Bone marrow (tissue), 2 donors: ENCODE measurements around the gene RAB23.
"Not testable (repeated sequence)": the region's sequence is repeated elsewhere in the genome, so short reads cannot be mapped to it uniquely, and the experiment has no call there.

ENCODE experiments used
- DNase-seq, 2 donors: peaks; one replicate each; lab custom pipeline; 2025; lab: John Stamatoyannopoulos, UW

The RAB23 gene

DNA sequence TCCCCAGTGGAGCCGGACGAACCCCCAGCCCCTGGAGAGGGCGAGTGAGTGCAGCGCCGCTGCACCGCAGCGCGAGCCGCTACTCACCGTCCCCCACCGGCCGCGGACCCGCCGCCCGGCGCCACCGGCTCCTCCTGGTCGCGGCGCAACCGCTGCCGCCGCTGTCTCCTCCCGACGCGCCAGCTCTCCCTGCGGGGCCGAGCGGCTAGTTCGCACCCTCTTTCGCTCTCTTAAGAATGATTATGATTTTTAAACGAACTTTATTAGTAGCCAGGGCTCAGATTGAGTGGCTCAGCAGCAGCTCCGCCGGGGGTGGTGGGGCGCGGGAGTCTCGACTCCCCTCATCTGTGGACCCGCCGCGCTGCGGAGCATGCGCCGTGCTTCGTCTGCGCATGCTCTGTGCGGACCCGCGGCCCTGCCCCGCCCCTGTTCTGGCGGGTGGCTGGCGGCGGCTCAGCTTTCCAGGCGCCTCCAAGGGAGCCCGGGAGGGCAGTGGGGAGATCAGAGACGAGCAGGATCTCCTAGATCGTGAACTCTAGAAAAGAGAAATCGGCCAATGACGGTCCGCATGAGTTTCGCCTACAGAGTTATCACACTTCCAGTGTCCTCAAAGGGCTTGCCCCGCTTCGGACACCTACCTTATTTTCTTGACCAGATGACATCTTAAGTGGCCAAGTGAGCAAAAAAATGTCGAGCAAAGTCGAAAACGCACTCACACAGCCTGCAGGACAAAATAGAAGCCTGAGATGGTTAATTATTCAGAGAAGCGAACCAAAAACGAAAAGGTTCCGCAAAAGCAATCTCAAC, at the start of gene RAB23:
TSS of gene RAB23 (minus strand) at position 372 of the 807 bp plus-strand sequence. CDS start 11,927 bp downstream, outside the sequence.
- DNase-seq = peak; percentile 72 to 76

DNA sequence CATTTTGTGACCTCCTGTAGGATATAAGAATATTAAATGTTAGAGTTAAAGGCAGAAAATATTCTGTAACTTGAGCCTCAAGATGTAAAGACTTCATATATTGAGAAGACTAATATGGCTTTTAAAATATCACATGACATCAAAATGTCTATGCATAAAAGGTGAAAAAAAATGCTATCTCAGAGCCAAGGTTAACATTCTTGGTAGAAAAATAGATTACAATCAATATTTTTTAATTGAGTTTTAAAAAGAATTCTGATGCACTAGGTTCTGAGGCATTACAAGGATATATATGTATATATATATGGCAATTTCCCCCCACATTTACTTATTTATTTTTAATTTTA, 46.2 kb upstream of the RAB23 start:
- DNase-seq = no peak

DNA sequence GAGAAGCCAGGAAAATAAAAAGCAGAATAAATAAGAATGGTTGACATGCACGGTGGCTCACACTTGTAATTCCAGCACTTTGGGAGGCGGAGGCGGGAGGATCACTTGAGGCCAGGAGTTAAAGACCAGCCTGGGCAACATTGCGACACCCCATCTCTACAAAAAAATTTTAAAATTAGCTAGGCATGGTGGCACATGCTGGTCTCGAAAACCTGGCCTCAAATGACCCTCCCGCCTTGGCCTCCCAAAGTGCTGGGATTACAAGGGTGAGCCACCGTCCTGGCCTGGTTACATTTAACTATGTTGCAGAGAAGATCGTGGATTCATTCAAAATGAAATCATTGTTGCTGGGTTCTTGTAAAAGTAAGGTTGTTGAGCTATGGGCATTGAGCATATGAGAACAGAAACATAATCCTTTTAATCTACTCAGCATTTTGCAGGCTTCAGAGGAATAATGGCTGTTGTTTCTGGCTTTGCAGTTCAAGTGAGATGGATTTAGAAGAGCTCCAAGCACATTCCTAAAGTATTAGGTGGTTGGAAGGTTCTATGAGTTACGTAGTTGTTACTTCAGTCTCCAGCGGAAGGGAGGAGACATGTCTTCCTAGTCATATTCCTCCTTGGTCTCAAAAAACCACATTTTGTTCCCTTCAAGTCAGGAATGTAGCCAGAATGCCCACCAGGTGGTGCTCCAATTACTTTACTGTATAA, 45.6 kb upstream of the RAB23 start:
- no peak for DNase-seq

DNA sequence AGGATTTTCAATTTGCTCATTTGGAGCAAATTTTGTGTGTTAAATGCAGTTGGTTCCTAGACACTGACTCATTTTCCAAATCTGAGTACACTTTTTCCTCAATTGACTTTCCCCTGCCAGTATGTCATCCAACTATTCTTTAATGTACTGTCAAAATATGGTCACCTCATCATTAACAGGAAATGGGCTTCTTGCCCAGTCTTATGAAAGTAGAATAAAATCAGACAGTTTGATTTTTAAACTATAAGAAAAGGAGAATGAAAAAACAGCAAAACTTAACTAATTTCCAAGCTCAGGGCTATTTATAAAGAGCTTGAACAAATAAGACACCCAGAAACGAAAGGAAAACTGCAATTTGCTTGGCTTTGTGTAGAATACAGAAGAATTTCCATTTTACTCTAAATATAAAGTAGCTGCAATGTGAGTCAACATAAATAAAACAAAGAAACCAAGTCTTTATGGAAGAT, 43.7 kb upstream of the RAB23 start:
- no peak for DNase-seq

DNA sequence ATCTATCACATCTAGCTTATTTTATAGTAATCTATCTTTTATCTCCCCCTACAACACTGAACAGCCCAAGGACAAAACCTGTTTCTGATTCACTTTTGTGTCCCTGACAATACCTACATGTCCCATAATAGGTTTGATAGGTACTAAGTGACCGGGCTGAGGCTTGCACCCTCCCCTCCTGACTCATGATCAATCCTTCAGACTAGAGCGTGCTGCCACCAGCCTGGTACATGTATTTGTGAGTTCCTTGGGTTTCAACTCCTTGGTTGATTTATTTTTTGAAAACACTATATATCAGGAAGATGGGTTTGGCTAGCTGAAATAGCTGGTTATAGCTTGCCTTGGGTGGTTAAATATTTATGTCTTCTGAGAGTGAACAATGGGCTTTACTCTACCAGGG, 41.6 kb upstream of the RAB23 start:
- no peak for DNase-seq

DNA sequence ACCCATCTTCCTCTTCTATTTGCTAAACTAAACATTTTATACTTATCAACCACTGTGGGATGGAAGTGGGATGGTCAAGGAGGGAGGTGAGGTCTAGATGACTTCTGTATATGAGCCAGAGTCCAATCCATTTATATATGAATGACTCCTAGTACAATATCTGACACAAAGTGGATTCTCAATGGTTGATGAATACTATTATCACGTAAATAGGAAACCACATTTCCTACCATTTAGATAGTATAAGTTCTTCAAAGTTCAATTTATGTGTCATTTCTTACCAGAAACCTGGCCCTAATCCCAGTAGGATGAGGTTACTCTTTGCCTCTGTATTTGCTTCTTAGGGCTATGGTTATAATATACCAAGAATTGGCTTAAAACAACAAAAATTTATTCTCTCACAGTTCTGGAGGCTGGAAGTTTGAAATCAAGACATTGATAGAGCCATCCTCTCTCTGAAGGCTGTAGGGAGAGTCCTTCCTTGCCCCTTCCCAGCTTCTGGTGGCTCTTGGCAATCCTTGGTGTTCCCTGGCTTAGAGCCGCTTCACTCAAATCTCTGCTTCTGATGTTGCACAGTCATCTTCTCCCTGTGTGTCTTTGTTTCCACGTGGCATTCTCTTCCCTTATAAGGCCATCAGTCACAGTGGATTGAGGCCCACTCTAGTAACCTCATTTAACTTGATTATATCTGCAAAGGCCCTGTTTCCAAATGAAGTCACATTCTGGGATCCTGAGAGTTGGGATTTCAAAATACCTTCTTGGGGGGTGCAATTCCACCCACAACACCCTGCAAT, 41.0 kb upstream of the RAB23 start:
- DNase-seq = no peak

DNA sequence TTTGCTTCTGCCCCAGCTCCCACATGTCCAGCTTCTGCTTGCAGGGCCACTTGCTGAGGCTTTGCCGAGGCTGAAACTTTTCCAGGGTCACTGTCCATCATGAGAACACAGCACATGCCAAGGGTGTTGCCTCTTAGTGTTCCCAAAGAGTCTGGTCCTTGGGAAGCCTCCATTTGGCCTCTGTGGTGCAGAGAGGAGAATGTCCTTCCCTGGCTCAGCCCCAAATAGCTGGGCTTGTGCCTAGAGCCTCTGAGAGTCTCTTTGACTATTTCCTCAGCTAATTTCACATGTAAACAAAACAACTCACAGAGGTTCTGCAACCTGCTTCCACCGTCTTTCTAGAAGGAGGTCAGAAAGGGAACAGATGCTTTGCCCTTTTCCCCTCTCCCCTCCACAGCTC, 40.4 kb upstream of the RAB23 start:
- no peak for DNase-seq

DNA sequence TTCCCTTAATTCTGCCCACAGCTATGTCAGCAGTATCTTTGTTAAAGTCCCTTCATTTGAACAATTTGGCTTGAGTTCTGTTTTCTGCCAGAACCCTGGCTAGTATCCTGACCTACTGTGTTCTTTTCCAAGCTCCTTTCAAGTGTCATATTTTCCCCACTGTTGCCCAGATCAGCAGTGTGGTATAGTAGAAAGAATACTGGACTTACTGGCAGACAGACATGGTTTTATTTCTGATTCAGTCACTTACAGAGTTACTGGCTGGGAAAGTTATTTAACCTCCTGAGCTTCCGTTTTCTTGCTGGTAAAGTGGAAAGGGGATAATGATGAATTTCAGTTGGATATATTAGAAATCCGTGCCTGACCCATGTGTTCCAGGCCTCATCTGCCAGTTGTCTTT, 39.8 kb upstream of the RAB23 start:
- no peak for DNase-seq

DNA sequence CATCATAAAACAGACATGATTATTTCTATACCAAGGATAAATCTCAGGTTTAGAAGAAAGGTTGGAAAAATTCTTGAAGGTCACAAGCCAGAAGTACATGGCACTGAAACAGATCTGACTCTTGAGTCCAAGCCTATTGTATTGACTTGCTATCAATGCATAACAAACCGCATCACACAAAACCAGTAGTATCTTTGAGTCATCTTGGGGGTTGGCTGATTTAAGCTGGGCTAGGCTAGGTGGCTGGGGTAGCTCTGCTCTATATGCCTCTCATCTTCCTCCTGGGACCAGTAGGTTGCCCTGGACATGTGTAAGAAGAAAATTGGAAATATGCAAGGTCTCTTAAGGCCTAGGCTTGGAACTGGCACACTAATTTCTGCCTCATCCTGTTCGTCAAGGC, 37.0 kb upstream of the RAB23 start:
- no peak for DNase-seq

DNA sequence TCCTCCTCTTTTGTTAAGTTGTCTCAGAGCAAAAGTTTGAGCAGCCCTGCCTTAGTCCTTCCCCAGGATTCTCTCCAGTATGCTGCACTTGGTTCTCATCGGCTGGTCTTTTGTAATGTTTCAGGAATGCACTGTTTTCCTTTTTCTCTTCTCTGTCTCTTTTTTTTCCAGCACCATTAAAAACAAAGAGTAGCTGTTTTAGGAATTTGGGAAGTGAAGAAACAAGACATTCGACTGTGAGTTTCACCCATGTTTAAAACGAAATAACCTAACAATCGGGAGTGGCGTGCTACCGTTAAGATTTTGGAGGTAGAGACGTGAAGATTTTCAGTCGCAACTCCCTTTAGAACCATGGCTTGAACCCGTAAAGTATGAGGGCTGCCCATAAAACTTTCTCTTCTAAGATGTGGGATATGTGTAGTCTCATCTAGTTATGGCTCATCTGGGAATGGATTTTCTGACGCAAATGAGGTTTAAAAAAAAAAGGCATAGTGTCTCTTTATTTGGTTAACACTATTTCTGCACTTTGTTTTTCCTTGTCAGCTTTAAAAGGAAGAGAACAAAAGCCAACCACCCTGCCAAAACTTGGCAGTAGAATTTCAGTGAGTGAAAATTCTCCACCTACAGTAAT, 35.9 kb upstream of the RAB23 start:
- DNase-seq = no peak

DNA sequence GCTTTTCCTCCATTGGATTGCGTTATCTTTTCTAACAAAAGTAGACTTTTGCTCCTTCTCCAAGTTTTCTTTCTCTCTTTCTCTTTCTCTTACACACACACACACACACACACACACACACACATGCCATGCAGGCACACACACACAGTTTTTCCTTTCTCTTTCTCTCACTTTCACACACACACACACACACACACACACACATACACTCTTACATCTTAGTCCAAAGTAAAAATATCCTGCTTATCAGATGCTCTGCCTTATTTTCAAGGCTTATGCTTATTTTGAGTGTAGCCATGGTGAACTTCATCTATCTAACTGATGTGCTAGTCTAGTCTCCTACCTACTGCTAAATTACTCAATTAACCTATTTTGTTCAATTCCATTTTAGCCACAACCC, 34.4 kb upstream of the RAB23 start:
- DNase-seq = no peak

DNA sequence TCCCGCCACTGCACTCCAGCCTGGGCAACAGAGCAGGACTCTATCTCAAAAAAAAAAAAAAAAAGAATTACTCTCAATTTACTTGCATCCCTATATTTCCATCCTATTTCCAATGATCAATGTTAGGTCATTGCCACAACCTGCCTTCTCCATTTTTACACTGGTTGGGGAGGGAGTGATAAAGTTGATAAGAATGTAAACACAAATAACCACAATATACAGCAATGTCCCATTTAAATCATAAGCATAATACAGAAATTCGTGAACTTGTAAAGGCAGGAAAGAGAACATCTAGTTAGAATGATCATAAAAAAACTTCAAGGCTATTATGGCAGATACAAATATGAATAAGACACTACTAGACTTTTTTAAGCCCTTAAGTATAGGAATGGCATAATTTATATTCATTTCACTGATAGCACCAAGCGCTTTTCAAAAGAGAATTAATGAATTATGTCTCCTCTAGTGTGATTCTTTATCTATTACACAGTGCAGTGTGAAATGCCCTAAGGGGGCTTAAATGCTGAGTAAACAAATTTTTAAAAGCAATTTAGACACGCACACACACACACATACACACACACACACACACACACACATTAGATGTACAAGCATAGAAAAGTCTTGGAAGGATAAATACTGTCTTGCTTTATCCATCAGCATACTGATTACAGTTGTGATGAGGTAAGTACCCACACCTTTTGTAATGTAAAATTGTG, 33.5 kb upstream of the RAB23 start:
- no peak for DNase-seq

DNA sequence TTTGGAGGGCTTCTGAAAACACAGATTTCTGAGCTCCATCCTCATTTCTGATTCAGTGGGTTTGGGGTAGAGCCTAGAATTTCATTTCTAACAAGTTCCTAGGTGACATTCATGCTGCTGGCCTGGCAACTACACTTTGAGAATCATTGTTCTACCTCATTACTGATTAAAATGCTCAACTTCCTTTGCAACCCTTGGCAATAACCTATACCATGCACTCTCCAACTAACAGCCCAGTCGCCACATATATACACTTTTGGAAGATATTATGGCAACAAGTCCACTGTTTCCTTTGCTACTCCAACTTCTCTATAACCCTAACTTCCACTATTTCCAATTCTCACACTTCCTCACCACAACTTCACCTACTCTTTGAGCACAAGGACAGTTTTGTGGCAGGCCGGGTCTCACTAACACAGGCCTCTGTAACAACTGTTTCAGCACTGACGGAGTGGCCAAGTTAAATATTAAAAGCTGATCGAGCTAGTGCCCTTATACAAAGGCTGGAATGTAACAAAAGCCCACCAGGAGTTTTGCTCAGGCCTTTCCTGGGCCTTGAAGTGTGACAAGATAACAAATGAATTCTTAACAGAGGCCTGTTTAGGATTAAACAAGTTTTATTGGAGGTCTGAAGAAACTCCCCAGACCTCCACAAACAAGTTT, 32.1 kb upstream of the RAB23 start:
- DNase-seq = no peak

DNA sequence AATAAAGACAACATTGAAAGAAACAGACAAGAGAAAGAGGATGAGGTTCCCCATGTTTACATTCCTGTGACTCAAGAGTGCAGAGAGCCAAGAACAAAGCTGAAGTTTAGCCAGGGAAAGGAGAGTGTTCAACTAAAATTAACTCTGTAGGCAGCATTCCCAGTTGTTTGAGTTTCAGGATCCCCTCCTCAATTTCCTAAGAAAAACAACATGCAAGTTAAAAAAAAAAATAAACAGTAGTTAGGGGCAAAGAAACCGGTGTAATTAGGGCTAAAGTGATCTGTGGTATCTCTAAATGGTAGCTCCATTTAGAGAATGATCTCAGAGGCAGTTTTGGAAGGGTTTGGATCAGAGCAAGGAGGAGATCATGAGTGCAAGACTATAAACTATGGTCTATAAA, 30.9 kb upstream of the RAB23 start:
- no peak for DNase-seq

DNA sequence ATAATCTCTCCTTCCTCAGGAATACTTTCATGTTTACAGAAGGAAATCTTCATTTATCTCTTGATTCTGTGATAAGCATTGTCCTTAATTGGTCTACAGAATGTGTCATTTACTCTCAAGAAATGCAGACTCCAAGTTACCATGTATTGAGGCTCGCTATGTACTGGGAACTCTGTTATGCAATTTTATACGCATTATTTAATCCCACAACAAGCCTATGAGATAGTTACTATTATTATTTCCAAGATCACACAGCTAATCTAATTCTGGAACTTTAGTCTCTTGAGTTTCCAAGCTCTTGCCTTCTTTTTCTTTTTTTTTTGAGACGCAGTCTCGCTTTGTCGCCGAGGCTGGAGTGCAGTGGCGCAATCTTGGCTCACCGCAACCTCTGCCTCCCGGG, 30.0 kb upstream of the RAB23 start:
- no peak for DNase-seq

DNA sequence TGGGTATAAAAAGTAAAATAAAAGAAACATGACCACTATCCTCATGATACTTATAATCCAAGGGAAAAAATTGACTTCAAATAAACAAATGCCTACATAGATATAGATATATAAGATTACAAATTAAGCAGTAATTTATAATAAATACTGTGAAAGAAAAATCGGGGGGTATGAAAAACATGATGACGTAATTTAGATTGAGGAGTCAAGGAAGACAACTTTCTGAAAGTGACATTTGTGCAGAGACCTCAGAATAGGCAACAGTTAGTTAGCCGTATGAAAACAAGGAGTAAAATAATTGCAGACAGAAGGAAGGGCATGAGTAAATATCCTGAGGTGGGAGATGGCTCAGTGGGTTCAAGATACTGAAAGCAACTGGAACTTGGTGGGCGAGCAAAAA, 28.2 kb upstream of the RAB23 start:
- DNase-seq = no peak

DNA sequence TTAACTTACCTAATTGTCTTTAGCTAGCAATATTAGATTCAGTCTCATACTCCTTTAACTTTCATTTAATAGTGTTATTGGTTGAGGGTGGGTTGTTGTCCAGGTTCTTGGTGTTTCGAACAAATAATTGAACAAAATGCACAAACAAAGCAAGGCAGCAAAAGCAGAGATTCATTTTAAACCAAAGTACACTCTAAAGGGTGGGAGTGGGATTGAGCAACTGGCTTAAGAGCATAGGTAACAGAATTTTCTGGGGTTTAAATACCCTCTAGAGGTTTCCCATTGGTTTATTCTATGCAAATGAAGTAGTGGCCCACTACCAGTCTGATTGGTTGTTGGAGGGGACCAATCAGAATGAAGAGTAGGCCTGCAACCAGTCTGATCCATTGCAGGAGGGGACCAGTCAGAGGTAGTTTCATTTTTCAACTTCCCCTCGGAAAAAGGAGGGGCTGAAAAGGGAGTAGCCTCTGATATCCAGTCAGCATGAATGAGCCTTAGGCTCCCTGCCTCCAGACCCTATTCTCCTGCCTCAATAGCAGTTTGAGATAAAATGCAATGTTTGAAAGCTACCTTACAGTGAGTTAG, 26.3 kb upstream of the RAB23 start:
- DNase-seq = no peak

DNA sequence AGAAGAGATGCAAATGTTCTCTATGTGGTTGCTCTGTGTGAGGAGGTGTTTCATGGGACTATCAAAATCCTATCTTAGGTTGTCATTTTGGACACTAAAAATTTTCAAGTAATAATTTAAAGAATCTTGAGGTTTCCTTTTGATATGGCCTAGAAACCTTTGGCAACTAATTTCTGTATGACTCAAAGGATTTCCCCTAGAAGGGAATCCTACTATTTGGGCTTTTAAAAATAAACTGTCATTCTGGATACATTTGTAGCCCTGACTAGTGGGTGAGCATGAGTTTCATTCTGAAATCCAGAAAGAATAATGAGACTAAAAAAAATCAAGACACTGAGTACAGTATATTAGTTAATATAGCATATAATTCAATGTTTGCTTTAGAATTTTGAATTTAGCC, 25.5 kb upstream of the RAB23 start:
- DNase-seq = no peak

DNA sequence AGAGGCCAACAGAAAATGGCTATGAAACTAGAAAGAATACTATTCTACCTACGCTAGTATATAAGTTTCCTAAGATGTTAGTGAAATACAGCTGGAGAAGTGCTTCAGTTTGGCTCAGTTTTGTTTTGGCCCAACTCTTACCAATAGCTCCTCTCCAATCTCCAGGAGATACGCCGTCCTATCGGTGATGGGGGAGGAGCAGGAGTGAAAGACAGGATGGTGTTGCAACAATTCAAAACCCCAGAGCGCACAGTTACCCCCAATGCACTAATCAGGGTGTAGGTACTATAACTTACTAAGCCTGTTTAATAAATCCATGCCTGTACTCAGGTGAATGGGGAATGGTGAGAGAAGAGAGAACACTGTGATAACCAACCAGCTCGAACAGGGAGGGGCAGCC, 24.2 kb upstream of the RAB23 start:
- DNase-seq = no peak

DNA sequence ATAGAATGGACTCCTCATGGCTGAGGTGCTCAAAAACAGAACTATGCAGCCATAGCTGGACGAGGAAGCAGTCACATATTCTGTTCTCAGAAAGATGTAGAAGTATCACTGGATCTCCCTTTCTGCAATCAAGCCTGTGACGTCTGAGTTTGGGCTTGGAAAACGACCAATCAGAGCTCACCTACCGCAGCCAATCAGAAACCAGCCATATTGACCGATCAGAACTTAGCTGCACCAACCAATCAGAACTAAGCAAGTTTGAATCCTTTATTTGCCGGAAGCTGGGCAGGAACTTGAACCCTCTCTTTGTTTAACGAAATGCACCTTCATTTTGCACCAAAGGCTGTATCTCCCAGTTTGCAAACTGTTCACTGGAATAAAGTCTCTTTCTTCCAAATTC, 21.8 kb upstream of the RAB23 start:
- no peak for DNase-seq

DNA sequence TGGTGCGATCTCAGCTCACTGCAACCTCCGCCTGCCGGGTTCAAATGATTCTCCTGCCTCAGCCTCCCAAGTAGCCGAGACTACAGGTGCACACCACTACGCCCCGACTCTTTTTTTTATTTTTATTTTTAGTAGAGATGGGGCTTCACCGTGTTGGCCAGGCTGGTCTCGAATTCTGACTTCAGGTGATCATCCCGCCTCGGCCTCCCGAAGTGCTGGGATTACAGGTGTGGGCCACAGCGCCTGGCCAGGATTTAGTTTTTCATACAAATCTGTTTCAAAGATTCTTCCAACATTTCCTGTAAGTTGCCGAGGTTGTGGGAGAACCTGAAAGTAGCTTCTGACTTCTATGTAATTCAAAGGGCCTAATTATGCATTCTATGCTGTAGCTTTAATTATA, 21.4 kb upstream of the RAB23 start:
- not testable (repeated sequence) for DNase-seq
